GM21717 (cell line): ENCODE data around the gene PROX1.

Experiments
- ATAC-seq: cut with Tn5 transposase; IDR thresholded peaks from one replicate; pipeline ENCODE4 v1.9.1; 2021; ENCODE audit warnings: mild to moderate bottlenecking, moderate library complexity; ENCODE audit not compliant: unreplicated experiment

Gene PROX1

DNA sequence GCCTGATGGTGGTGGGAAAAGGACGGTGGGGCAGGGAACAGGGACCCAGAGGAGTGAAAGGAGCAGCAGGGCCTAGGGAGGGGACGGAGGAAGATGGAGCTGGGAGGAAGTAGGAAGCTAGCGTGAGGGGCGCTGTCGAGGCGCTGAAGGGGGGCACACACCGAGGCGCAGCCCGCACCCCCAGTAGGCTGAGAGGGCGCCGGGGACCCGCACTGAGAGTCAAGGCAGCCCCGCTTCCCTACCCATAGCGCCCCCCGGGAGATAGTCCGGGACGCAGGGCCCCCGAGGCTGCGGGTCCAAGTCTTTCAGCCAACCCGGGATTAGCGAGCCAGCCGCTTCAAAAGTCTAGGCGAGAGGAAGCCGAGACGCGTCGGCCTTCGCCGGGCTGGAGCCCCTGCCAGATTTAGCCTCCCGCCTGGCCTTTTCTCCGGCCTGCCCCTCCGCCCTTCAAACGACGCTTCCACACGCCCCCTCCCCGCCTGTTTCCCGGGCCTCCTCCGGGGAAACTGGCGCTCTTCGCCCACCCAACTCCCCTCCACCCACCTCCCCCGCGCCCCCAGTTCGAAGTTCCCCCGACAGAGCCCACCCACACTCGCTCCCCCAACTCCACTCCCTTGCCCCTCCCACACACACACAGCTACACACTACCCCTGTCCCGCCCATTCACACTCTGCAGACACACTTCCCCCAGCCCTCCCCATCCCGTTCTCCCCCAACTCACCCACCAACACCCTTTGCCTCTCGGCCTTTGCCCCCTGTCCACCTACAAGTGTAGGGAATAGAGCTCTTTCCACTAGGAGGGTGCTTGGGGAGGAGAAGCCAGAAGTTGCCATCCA, 7.8 kb upstream of the PROX1 start:
- no peak for ATAC-seq

DNA sequence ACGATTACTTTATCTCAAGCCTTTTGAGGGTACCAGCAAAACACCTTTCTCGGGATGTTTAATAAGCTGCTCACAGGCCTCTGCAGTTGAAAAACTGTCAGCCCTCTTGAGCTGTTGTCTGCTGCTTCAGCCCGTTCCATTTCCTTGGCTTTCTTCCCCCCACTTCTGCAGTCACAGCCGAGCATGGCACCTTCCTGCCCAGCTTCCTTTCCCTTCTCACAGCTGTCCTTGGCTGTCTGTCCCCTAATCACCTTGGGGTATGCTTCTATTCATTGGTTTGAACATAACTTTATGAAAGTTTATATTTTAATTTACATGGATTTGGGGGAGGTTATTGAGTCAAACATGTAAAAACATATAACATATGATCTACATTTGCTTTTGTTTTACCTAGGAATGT, 6.9 kb upstream of the PROX1 start:
- no peak for ATAC-seq

DNA sequence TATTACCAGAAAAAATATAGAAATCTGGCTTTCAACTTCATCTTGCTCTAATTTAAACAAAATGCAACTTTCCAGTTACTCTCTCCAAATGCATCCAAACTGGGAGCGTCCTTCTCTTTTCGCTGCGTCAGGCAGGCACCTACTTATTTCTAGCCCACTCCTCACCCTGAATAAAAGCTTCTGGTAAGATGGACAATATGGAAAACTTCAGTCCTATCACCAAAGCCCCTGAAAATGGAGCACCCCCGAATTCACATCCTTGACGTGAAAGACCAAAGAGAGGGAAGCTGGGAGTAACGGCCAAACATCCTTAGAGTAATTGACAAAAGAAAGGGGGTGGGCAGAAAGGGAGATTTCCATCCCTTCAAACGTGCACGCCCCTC, 5.5 kb upstream of the PROX1 start:
- ATAC-seq, result no peak

GRCh38 chr1:213982672-213983492, 4.9 kb upstream of the PROX1 start:
- ATAC-seq, result no peak

DNA sequence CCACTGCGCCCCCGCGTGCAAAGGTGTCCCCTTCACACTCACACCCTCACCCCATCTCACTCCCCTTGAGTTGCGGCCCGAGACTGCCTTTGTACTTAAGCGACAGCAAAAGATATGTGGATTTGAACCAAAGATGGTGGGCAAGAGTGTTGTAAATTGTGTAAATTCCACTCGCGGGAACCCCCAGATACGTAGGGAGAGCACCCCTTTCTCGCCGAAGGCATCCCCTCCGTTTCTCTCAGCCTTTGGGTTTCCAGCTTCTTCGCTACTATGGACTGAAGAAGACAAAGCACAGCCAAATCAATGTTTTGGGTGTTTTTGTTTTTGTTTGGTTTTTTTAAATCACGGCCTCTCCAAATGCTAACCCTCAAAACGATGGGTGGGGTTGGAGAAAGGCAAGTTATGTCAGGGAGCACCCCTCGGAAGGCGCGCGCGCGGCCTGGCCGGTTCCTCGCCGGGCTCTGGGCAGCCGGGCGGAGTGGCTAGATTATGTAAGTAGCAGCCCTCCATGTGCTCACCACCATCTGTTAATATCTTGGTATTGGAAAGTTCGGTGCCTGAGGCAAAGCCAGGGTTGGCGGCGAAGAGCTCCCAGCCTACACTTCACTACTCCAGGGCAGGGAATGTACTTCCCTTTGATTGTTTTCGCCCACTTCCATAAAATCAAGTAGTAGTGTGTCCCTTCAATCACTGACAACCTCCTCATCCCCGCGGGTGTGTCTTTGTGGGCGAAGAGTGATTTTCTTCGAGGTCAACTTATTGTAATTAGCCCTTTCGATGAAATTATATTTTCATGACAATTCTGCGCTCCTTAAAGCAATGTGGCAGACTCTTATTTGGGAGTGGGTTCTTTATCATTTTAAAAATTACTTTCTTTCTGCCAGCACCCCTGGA, 4.0 kb upstream of the PROX1 start:
- no peak for ATAC-seq

DNA sequence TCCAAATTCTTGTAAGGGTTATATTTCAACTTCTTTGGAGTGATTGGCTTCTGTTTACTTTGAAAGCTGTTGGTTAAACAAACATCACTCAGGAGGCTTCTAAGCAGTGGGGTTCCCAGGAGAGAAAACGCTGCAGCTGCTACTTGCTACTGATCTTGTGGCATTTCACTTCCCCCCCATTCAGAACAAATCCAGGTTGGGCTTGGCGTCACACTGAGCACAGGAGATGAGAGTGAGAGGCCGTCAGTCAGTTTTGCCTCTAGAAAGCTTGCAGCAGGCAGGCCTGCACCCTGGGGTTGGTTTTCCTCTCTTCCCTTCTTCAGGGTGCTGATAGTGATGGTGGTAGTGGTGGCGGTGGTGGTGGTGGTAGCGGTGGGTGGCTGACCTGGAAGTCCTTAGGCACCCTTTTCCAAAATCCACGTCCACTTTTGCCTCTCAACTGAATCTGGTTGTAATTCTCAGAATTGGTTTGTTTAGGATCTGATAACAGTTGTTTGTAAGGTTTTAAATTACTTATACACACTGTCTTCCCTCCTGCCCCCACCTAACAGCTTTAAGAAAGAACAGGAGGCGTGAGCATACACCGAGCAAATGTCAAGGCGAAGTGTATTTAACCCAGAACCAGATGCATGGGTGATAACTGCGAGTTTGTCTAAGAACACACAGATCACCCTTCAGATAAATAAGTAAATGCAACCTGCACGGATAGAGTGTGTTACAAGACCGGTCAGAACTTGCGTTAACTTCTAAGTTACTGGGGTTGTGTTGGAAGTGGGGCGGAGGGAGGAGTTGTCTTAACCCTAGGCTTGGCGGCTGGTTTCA, 3.2 kb upstream of the PROX1 start:
- ATAC-seq, result no peak

- no peak for ATAC-seq
These were observed 2.4 kb upstream of the PROX1 start for GRCh38 chr1:213985209-213986019.

- no peak for ATAC-seq
These were observed 1.5 kb upstream of the PROX1 start for GRCh38 chr1:213986020-213986924.

- ATAC-seq, result no peak
These were observed 885 bp upstream of the PROX1 start for GRCh38 chr1:213986925-213987250.

DNA sequence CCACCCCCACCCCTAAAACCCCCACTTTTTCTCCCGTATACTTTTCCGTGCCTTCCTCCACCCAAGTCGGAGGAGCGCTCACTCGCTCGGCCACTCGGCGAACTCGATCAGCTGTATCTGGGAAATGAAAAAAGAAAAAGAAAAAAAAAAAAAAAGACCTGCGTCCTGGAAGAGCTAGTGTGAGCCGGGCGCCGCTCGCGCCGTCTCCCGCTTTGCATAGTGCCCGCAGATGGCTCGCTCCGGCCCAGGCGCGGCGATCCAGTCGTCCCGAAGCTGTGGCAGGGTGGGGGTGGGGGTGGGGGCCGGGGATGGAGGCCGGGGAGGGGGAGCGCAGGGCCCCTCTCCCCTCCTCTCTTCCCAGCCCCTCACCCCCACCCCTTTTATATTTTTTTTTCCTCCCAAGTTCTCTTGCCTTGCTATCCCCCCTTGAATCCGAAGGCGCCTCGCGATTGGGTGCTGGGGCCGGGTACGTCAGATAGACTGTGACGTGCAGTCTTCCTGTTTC, 299 bp upstream of the PROX1 start:
- peak; percentile 25 for ATAC-seq

GRCh38 chr1:213988507-213989001, 781 bp downstream of the PROX1 start:
- no peak for ATAC-seq

- ATAC-seq, result peak; percentile 42
These were observed 1.5 kb downstream of the PROX1 start for GRCh38 chr1:213989002-213989855.

DNA sequence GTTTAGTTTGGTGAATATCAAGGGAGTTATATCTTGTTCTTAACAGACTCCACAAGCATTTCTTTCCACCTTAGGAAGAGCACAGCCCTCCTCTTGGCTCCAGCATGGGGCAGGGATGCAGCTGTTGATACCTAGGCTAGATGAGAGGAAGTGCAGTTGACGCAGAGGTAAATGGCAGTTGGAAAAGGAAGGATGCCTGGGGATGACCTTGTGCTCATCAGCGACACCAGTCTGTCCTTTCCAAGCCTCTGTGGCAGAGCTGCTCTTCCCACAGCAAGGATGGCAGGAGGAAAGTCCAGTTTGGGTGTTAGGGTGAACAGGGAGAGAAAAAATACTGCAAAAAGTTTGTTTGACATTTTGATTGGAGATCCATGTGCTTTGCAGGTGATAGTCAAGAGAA, 6.2 kb downstream of the PROX1 start:
- ATAC-seq, result no peak

DNA sequence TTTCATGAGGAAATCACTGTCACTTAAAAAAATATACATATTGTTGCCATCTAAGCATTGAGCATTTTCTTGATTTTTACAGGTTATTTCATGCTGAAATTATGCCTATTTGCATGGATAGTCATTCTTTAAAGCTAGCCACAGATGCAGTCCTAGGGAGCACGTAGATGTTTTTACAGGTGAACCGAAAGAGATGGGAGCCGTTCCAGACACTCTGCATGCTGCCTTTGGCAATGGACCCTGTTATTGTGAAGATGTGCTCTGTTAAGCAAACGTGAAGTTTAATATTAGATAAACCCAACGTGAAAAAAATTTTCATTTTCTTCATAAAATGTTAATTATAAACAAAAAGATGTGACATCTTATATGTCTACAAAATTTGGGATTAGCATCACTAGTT, 7.1 kb downstream of the PROX1 start:
- no peak for ATAC-seq

- no peak for ATAC-seq
These were observed 7.8 kb downstream of the PROX1 start for GRCh38 chr1:213995603-213996002.

- no peak for ATAC-seq
These were observed 8.7 kb downstream of the PROX1 start for GRCh38 chr1:213996320-213997037.
